PFSK-1 (cell line): ENCODE results near the gene CATSPER1.

Experiments used
- FOXP2 ChIP-seq: optimal IDR thresholded peaks from 2 replicates; pipeline ENCODE3; 2011; ENCODE audit warnings: borderline replicate concordance, control low read depth, inconsistent platforms; ENCODE audit not compliant: insufficient read depth; ENCODE audit errors: extremely low read length, extremely low read depth
- POLR2AphosphoS5 ChIP-seq: IDR thresholded peaks from 2 replicates; pipeline ENCODE4 v1.6.1; 2012; ENCODE audit warnings: low read depth, mild to moderate bottlenecking, control low read depth, low read length, moderate library complexity
- SIN3A ChIP-seq: IDR thresholded peaks from 2 replicates; pipeline ENCODE4 v1.6.1; 2012; ENCODE audit warnings: mild to moderate bottlenecking, low read length, moderate library complexity, borderline replicate concordance; ENCODE audit not compliant: insufficient read depth
- TAF1 ChIP-seq: IDR thresholded peaks from 2 replicates; pipeline ENCODE4 v1.6.1; 2012; ENCODE audit warnings: low read length, control low read depth, borderline replicate concordance; ENCODE audit not compliant: insufficient read depth
- TF ChIP-seq, protein P1 (sequence below), 2 experiments: IDR thresholded peaks; 2 replicates each; pipeline versions ENCODE4 v1.6.1 to v1.8.0; 2011 to 2012; ENCODE audit warnings: low read depth in 2 of 2, low read length in 2 of 2, control low read depth in 1 of 2, inconsistent platforms in 1 of 2, mild to moderate bottlenecking in 1 of 2, moderate library complexity in 1 of 2; ENCODE audit not compliant: insufficient read depth in 1 of 2

GRCh38 chr11:66014804-66015453 lies 11.3 kb downstream of the CATSPER1 start:
- TF ChIP-seq POLR2AphosphoS5 (no peak), TAF1 (no peak), SIN3A (no peak), FOXP2 (no peak)
- TF ChIP-seq, protein P1, sequence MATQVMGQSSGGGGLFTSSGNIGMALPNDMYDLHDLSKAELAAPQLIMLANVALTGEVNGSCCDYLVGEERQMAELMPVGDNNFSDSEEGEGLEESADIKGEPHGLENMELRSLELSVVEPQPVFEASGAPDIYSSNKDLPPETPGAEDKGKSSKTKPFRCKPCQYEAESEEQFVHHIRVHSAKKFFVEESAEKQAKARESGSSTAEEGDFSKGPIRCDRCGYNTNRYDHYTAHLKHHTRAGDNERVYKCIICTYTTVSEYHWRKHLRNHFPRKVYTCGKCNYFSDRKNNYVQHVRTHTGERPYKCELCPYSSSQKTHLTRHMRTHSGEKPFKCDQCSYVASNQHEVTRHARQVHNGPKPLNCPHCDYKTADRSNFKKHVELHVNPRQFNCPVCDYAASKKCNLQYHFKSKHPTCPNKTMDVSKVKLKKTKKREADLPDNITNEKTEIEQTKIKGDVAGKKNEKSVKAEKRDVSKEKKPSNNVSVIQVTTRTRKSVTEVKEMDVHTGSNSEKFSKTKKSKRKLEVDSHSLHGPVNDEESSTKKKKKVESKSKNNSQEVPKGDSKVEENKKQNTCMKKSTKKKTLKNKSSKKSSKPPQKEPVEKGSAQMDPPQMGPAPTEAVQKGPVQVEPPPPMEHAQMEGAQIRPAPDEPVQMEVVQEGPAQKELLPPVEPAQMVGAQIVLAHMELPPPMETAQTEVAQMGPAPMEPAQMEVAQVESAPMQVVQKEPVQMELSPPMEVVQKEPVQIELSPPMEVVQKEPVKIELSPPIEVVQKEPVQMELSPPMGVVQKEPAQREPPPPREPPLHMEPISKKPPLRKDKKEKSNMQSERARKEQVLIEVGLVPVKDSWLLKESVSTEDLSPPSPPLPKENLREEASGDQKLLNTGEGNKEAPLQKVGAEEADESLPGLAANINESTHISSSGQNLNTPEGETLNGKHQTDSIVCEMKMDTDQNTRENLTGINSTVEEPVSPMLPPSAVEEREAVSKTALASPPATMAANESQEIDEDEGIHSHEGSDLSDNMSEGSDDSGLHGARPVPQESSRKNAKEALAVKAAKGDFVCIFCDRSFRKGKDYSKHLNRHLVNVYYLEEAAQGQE (IDR thresholded peaks at IDR 0.05; ENCODE audit: insufficient read depth in 1 of 2, low read depth in 2 of 2, low read length in 2 of 2), result no peak
